Spinal cord (tissue), 10 donors: ENCODE measurements around the gene NT5DC2. TPM values are rescaled to one million over a fixed set of nuclear protein-coding genes. Genes with fewer than 3 reads are reported as not detected.

ENCODE experiments used
- DNase-seq, 6 donors: peaks; one replicate each; pipeline versions ENCODE4 v3.0.0 to v3.0.0-alpha.2; 2013 to 2015; ENCODE audit warnings: low spot score in 6 of 6, low read depth in 4 of 6
- H3K27ac ChIP-seq: one replicate; pipeline ENCODE4 v1.5.1; 2013; ENCODE audit warnings: low read depth, low read length, control low read depth
- H3K27me3 ChIP-seq: one replicate; pipeline ENCODE4 v1.6.1; 2013; ENCODE audit warnings: low read length; ENCODE audit not compliant: control insufficient read depth, insufficient read depth
- H3K36me3 ChIP-seq: one replicate; pipeline ENCODE4 v1.6.1; 2013; ENCODE audit warnings: low read length; ENCODE audit not compliant: control insufficient read depth, insufficient read depth
- H3K4me1 ChIP-seq: one replicate; pipeline ENCODE4 v1.6.1; 2013; ENCODE audit warnings: low read length; ENCODE audit not compliant: control insufficient read depth, insufficient read depth
- H3K4me3 ChIP-seq: one replicate; pipeline ENCODE4 v1.5.1; 2013; ENCODE audit warnings: low read depth, low read length, control low read depth
- H3K9me3 ChIP-seq: one replicate; pipeline ENCODE4 v1.6.1; 2013; ENCODE audit warnings: low read length; ENCODE audit not compliant: control insufficient read depth, insufficient read depth
- WGBS: methylation state at CpG from one replicate; pipeline ENCODE4 v1.1.5; 2013; ENCODE audit warnings: missing lambda C conversion rate; ENCODE audit not compliant: insufficient coverage; 5-methylcytosine and 5-hydroxymethylcytosine counted together
- polyA plus RNA-seq, 2 donors: library from polyadenylated mRNA; unstranded; fragments of 120-200 nt; gene quantifications; one replicate each; pipeline ENCODE4 v1.2.1, GENCODE V29; 2013; ENCODE audit not compliant: insufficient read length in 2 of 2
- total RNA-seq, 2 donors: library from RNA; depleted of rRNA in 1 of 2; stranded (reverse); fragments of 120-200 nt in 1 of 2; fragments of >200 nt in 1 of 2; gene quantifications; one replicate each; pipeline versions ENCODE4 v1.2.3 to v1.2.4, GENCODE V29; 2013 to 2014
- donor health status: healthy.

The NT5DC2 gene
- total and polyA plus RNA-seq, 4 donors, result 33.6 to 205 (median 144) TPM

DNA sequence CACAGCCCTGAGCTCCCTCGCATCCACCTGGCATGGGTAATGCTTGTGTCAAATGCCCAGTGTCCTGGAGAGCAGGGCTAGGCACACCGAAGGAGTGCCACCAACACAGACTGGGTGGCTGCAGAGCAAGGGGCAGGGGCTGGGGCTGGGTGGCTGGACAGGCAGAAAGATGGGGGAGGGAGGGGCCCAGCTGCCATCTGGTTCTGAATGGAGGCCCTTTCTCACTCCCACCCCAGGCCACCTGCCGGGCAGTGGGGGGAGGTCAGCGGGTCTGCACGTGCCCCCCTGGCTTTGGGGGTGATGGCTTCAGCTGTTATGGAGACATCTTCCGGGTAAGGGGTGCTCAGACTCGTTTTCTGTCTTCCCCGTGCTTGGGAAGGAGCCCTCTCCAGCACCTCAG, 21.6 kb downstream of the NT5DC2 start:
- H3K9me3 ChIP-seq, result no peaks in the 10 kb centered on the region
- no peaks in the 10 kb centered on the region for H3K4me1 ChIP-seq
- DNase-seq, result no peak
- WGBS, result 70% methylated on average over 2 of the region's 8 CpGs
- H3K36me3 ChIP-seq, result peaks cover 3% of the 10 kb centered on the region
- no peak overlapping the region for H3K27ac ChIP-seq
- H3K4me3 ChIP-seq, result no peak overlapping the region
- H3K27me3 ChIP-seq, result no peaks in the 10 kb centered on the region

DNA sequence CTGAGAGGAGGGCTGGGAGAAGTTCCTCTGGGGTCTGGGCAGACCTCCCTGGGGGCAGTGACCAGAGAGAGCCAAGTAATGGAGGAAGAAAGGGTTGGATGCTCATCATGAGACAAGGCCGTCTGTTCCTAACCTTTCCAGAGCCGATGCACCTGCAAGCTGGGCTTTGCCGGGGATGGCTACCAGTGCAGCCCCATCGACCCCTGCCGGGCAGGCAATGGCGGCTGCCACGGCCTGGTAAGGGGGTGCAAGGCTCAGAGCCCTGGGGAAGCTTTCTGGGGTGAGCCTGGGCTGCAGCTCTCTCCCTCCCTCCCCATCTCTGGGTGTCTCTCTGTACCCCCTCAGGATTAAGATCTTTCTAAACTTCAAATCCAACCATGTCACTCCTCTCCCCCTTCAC, 22.1 kb downstream of the NT5DC2 start:
- no peaks in the 10 kb centered on the region for H3K27me3 ChIP-seq
- H3K4me1 ChIP-seq, result no peaks in the 10 kb centered on the region
- DNase-seq, result no peak
- H3K4me3 ChIP-seq, result no peak overlapping the region
- 69% methylated on average over 7 of the region's 7 CpGs for WGBS
- peaks cover 3% of the 10 kb centered on the region for H3K36me3 ChIP-seq
- no peak overlapping the region for H3K27ac ChIP-seq
- no peaks in the 10 kb centered on the region for H3K9me3 ChIP-seq

DNA sequence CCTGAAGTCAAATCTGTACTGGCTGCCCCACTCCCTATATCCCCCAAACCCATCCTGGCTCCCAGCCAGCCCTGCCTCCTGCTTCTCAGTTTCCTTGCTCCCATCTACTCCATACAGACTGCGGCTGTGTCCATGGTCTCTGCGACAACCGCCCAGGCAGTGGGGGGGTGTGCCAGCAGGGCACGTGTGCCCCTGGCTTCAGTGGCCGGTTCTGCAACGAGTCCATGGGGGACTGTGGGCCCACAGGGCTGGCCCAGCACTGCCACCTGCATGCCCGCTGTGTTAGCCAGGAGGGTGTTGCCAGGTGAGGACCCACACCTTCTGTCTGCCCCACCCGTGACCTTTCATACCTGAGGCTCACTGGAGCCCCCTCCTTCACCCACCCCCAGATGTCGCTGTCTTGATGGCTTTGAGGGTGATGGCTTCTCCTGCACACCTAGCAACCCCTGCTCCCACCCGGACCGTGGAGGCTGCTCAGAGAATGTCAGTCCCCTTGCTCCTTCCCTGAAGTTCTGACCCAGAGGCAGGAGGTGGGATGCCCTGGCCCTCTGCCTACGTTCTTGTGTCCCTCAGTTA, 23.8 kb downstream of the NT5DC2 start:
- Histone ChIP-seq H3K27me3 (no peaks in the 10 kb centered on the region), H3K4me3 (no peak overlapping the region), H3K36me3 (peaks cover 3% of the 10 kb centered on the region), H3K4me1 (no peaks in the 10 kb centered on the region), H3K9me3 (no peaks in the 10 kb centered on the region), H3K27ac (no peak overlapping the region)
- no peak for DNase-seq
- WGBS, result 48% methylated on average over 12 of the region's 12 CpGs

DNA sequence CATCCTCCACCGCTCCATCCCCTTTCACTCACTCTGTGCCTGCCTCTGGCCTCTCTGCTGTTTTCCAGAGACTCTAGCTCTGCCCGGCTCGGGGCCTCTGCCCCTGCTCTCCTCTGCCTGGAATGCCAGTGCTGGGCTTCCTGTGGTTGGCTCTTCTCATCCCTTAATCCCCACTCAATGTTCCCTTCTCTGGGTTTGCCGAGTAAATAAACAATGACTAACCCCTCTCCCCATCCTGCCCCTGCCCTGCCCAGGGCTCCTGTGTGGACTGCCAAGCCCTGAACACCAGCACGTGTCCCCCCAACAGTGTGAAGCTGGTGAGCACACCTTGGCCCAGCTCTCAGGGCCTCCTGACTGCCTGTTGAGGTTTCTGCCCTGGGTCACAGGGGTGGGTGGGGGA, 26.3 kb downstream of the NT5DC2 start:
- Histone ChIP-seq H3K36me3 (peaks cover 2% of the 10 kb centered on the region), H3K27me3 (no peaks in the 10 kb centered on the region), H3K9me3 (no peaks in the 10 kb centered on the region), H3K27ac (no peak overlapping the region), H3K4me1 (no peaks in the 10 kb centered on the region), H3K4me3 (no peak overlapping the region)
- 81% methylated on average over 4 of the region's 5 CpGs for WGBS
- no peak for DNase-seq

DNA sequence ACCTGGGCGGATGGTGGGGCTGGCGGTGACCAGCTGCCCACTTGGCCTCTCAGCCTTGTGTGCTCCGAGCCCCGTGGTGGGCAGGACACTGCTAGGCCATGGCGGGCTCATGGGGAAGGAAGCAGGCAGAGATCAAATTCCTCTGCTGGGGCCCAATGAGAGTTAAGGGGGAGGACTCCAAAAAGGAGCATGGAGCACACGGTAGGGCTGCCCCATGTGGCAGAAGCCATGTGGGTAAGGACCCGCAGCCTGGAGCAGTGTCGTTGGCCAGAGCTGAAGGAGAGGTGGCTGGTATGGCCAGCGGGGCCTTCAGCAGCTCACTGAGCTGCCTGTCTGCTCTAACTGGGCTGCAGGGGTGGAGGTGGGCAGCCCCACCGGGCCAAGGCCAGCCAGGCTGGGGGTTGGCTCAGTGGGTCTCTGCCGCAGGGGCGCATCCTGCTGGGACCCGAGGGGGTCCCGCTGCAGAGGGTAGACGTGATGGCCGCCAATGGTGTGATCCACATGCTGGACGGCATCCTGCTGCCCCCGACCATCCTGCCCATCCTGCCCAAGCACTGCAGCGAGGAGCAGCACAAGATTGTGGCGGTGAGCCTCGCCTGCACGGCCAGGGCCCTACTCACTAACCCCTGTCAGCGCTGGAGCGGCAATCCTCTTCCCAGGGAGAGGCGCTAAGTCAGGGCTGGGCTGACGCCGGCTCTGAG, 27.2 kb downstream of the NT5DC2 start:
- DNase-seq, result no peak
- H3K4me1 ChIP-seq, result no peaks in the 10 kb centered on the region
- no peaks in the 10 kb centered on the region for H3K9me3 ChIP-seq
- H3K4me3 ChIP-seq, result no peak overlapping the region
- WGBS, result 79% methylated on average over 25 of the region's 27 CpGs
- no peaks in the 10 kb centered on the region for H3K27me3 ChIP-seq
- H3K36me3 ChIP-seq, result peaks cover 2% of the 10 kb centered on the region
- no peak overlapping the region for H3K27ac ChIP-seq

DNA sequence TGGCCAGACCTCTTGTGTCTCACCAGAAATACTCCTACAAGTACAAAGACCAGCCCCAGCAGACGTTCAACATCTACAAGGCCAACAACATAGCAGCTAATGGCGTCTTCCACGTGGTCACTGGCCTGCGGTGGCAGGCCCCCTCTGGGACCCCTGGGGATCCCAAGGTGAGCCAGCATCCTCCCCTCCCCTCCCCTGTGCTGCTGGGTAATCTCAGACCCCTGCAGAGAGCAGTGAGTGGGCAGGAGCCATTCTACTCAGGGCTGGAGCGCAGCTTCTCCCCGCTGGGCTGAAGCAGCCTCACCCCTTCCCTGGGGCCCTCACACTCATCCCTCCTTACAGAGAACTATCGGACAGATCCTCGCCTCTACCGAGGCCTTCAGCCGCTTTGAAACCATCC, 28.7 kb downstream of the NT5DC2 start:
- H3K27ac ChIP-seq, result no peak overlapping the region
- H3K4me1 ChIP-seq, result no peaks in the 10 kb centered on the region
- H3K36me3 ChIP-seq, result peaks cover 2% of the 10 kb centered on the region
- DNase-seq, result no peak
- WGBS, result 79% methylated on average over 10 of the region's 10 CpGs
- no peak overlapping the region for H3K4me3 ChIP-seq
- no peaks in the 10 kb centered on the region for H3K9me3 ChIP-seq
- H3K27me3 ChIP-seq, result no peaks in the 10 kb centered on the region

DNA sequence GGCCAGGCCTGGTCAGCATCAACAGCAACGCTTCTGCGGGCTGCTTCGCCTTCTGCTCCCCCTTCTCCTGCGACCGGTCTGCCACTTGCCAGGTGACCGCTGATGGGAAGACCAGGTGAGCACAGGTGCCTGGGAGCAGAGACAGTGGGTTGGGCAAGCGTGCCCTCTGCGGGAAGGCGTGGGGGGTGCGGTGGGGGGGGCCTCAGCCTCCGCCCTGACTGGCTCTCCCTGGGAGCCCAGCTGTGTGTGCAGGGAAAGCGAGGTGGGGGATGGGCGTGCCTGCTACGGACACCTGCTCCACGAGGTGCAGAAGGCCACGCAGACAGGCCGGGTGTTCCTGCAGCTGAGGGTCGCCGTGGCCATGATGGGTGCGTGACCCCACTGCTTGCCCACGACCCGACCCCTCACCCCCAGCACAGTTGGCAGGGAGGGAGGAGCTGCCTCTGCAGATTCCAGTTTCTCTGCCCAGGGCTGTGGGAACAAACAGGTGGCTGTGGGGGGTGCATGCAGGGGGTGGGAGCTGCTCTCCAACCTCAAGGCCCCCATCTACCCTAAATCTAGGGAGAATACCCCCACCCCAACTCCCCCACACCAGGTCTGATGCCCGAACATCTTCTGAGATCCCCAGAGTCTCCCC, 29.8 kb downstream of the NT5DC2 start:
- Histone ChIP-seq H3K4me3 (no peak overlapping the region), H3K27me3 (no peaks in the 10 kb centered on the region), H3K27ac (no peak overlapping the region), H3K4me1 (no peaks in the 10 kb centered on the region), H3K9me3 (no peaks in the 10 kb centered on the region), H3K36me3 (peaks cover 2% of the 10 kb centered on the region)
- WGBS, result 63% methylated on average over 18 of the region's 23 CpGs
- no peak for DNase-seq

DNA sequence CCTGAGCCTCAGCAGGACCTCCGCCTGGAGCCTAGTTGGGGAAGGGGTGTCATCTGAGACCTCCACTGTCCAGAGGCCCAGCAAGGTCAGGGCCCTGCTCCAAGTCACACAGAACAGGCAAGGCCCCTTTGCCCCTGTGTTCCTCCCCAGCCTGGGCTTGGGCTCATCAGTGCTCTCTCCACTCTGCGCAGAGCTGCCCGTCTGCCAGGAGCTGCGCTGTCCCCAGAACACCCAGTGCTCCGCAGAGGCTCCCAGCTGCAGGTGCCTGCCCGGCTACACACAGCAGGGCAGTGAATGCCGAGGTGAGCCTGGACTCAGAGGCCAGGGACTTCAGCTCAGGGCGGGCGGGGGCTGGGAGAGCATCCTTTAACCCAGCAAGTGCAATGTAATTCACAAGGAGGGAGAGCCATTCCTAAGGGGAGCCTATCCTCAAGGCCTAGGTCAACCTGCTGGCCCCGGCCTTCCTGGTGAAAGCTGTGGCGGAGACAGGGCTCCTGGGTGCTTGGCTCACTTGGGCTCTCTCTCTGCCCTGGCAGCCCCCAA, 30.8 kb downstream of the NT5DC2 start:
- no peak for DNase-seq
- Histone ChIP-seq H3K9me3 (no peaks in the 10 kb centered on the region), H3K27ac (no peak overlapping the region), H3K4me3 (no peak overlapping the region), H3K36me3 (peaks cover 2% of the 10 kb centered on the region), H3K4me1 (peaks cover 3% of the 10 kb centered on the region), H3K27me3 (no peaks in the 10 kb centered on the region)
- 94% methylated on average over 11 of the region's 11 CpGs for WGBS

DNA sequence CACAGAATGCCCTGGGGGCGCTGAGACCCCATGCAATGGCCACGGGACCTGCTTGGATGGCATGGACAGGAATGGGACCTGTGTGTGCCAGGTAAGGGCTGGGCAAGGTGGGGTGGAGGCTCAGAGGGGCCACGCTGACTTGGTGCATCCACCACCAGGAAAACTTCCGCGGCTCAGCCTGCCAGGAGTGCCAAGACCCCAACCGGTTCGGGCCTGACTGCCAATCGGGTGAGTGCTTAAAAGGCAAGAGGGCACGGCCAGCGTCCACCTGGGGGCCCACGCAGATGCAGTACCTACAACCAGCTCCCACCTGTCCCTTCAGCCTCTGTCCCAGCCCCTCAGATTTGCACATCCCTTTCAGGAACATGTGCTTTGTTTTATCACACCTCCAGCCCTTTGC, 31.7 kb downstream of the NT5DC2 start:
- no peak for DNase-seq
- WGBS, result 89% methylated on average over 11 of the region's 11 CpGs
- H3K4me3 ChIP-seq, result no peak overlapping the region
- H3K36me3 ChIP-seq, result peaks cover 2% of the 10 kb centered on the region
- no peak overlapping the region for H3K27ac ChIP-seq
- peaks cover 3% of the 10 kb centered on the region for H3K4me1 ChIP-seq
- H3K9me3 ChIP-seq, result no peaks in the 10 kb centered on the region
- no peaks in the 10 kb centered on the region for H3K27me3 ChIP-seq
